Upper lobe of left lung (tissue), 4 donors: Measurements from ENCODE around the gene ILKAP.

Experiments used
- CTCF ChIP-seq, 6 experiments: fragments of 450-650 bp in 4 of 6; fragments of 200-600 bp in 2 of 6; sonication (generic) in 2 of 6; IDR thresholded peaks; one replicate each; pipeline ENCODE4 v1.5.1; 2016 to 2019; ENCODE audit warnings: antibody characterized with exemption in 6 of 6
- EP300 ChIP-seq, 4 donors: sonication (generic); formaldehyde crosslinking; IDR thresholded peaks; one replicate each; pipeline ENCODE4 v1.5.1; 2017; ENCODE audit warnings: antibody characterized with exemption in 4 of 4, control low read depth in 2 of 4

- TF ChIP-seq EP300 (IDR thresholded peaks at IDR 0.05) (no peak), CTCF (IDR thresholded peaks at IDR 0.05) (no peak)
Observed at GRCh38 chr2:238225121-238225520, 21.6 kb upstream of the ILKAP start.
